Adrenal gland (tissue), 12 donors: Measurements from ENCODE around the gene CRTC3. TPM values are rescaled to one million over a fixed set of nuclear protein-coding genes. Genes with fewer than 3 reads are reported as not detected.
"Not testable (repeated sequence)": the region's sequence is repeated elsewhere in the genome, so short reads cannot be mapped to it uniquely, and the experiment has no call there.

ENCODE experiments used
- DNase-seq, 7 donors: peaks; one replicate each; pipeline ENCODE4 v3.0.0-alpha.2; 2019 to 2020
- H3K27ac ChIP-seq, 5 donors: fragments of 200-600 bp; sonication (generic) in 4 of 5; 1 replicate in 3 of 5; 2 replicates in 2 of 5; pipeline versions ENCODE4 v1.5.1 to v1.8.0; 2016 to 2020; ENCODE audit warnings: mild to moderate bottlenecking in 1 of 5
- H3K27me3 ChIP-seq: fragments of 200-600 bp; 2 replicates; pipeline ENCODE4 v1.8.0; 2021
- H3K36me3 ChIP-seq, 2 donors: fragments of 200-600 bp; replicated peaks in 1 of 2; 1 replicate in 1 of 2; 2 replicates in 1 of 2; pipeline versions ENCODE4 v1.5.1 to v1.8.0; 2018 to 2022
- H3K4me1 ChIP-seq, 2 donors: fragments of 200-600 bp; replicated peaks in 1 of 2; 1 replicate in 1 of 2; 2 replicates in 1 of 2; pipeline versions ENCODE4 v1.5.1 to v1.8.0; 2018 to 2021
- H3K4me3 ChIP-seq, 4 donors: fragments of 200-600 bp; sonication (generic) in 3 of 4; one replicate each; pipeline ENCODE4 v1.5.1; 2016 to 2018
- H3K9me3 ChIP-seq, 3 donors: fragments of 200-600 bp; sonication (generic) in 1 of 3; replicated peaks in 1 of 3; 1 replicate in 2 of 3; 2 replicates in 1 of 3; pipeline versions ENCODE4 v1.5.1 to v1.8.0; 2016 to 2021
- POLR2A ChIP-seq, 2 donors: fragments of 450-650 bp; IDR thresholded peaks; one replicate each; pipeline ENCODE4 v1.6.1; 2017; ENCODE audit warnings: antibody characterized with exemption in 2 of 2, mild to moderate bottlenecking in 2 of 2, moderate library complexity in 1 of 2
- WGBS, 4 donors: extraction: QIAGEN DNeasy Blood & Tissue Kit in 2 of 4; methylation state at CpG; one replicate each; pipeline versions ENCODE4 v1.1.5 to v1.1.7; 2013 to 2017; 5-methylcytosine and 5-hydroxymethylcytosine counted together
- intact Hi-C, 2 donors: fragments of 100-400 bp; cut with DNase I; formaldehyde crosslinking; loops; one replicate each; pipeline versions ENCODE4 v1.14.1 to v1.15.0; 2022 to 2023
- polyA plus RNA-seq, 3 donors: library from polyadenylated mRNA; stranded (reverse); fragments of 200-250 nt in 2 of 3; fragments of 350-450 nt in 1 of 3; fragmentation: Illumina TruSeq in 1 of 3; extraction: RNeasy Lipid Tissue Mini Kit (QIAGEN cat#74804) in 1 of 3; gene quantifications; one replicate each; pipeline ENCODE4 v1.2.3, GENCODE V29; 2013 to 2014
- total RNA-seq, 9 donors: library from RNA; depleted of rRNA in 4 of 9; stranded (reverse); fragments of >200 nt in 4 of 9; fragments of 120-200 nt in 1 of 9; fragmentation: NEBNext Ultra II Directional in 1 of 9; extraction: Animal tissue kit (Norgen Biotek cat#: 25700) in 1 of 9; gene quantifications; one replicate each; pipeline versions ENCODE4 v1.1.0 to v1.2.4, GENCODE V29; 2013 to 2023
- TF ChIP-seq, protein P1 (sequence below), 6 experiments: fragments of 450-650 bp in 4 of 6; fragments of 200-600 bp in 2 of 6; sonication (generic) in 1 of 6; IDR thresholded peaks; 1 replicate in 5 of 6; 2 replicates in 1 of 6; pipeline versions ENCODE4 v1.5.1 to v1.8.0; 2016 to 2021; ENCODE audit warnings: antibody characterized with exemption in 6 of 6, mild to moderate bottlenecking in 2 of 6, moderate library complexity in 1 of 6
- donor health status: healthy with polysubstance abuse.
- donor health status: Bipolar disorder and iron deficiency.
- donor health status: DM: yes; HTN: yes; CAD: no.
- donor health status: DM: no; HTN: no; CAD: no.
- donor health status: DM: no; HTN: no; CAD: no.
- donor health status: DM: yes; HTN: yes; CAD: no.

The CRTC3 gene
- total and polyA plus RNA-seq, 12 donors: 11.5 to 46.7 (median 31.8) TPM

DNA sequence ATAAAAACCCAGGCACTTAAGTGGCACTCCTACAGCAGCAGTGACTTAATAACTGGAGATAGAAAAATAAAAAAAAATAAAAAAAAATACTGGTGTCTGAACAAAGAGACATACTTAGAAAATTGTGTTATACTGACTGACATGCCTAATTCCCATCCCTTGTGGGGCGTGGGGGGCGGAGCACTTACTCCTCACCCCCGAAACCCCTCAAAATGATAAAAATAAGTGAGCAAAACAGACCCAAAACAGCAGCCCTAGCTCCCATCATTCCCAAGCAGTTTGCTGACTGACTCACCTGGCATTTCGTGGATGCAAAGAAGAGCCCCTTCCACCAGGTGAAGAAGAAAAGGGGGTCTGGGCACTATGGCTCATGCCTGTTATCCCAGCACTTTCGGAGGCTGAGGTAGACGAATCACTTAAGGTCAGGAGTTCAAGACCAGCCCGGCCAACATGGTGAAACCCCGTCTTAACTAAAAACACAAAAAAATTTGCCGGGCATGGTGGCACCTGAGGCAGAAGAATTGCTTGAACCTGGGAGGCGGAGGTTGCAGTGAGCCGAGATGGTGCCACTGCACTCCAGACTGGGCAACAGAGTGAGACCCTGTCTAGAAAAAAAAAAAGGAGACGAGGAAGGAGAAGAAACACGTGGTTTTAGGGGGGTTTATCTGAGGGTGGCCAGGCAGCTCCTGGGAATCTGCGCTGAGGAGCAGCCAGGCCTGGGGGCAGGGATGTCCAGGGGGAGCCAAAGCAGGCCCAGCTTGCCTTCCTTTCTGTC lies 136.6 kb downstream of the CRTC3 start:
- WGBS, 4 donors: 84 to 89% (median 86%) methylated on average over 14 of the region's 14 CpGs
- Histone ChIP-seq H3K4me1 (peaks cover 0 to 5% of the 10 kb centered on the region in 2 donors), H3K9me3 (no peaks in the 10 kb centered on the region), H3K27ac (peak overlapping the region in 3 of 5 donors; percentile 88 to 93 (median 90)), H3K4me3 (peak overlapping the region in 2 of 4 donors; percentile 56 to 90), H3K36me3 (no peaks in the 10 kb centered on the region), H3K27me3 (no peaks in the 10 kb centered on the region)
- intact Hi-C loops: no loop called here
- no peak for DNase-seq
- TF ChIP-seq, protein P1, sequence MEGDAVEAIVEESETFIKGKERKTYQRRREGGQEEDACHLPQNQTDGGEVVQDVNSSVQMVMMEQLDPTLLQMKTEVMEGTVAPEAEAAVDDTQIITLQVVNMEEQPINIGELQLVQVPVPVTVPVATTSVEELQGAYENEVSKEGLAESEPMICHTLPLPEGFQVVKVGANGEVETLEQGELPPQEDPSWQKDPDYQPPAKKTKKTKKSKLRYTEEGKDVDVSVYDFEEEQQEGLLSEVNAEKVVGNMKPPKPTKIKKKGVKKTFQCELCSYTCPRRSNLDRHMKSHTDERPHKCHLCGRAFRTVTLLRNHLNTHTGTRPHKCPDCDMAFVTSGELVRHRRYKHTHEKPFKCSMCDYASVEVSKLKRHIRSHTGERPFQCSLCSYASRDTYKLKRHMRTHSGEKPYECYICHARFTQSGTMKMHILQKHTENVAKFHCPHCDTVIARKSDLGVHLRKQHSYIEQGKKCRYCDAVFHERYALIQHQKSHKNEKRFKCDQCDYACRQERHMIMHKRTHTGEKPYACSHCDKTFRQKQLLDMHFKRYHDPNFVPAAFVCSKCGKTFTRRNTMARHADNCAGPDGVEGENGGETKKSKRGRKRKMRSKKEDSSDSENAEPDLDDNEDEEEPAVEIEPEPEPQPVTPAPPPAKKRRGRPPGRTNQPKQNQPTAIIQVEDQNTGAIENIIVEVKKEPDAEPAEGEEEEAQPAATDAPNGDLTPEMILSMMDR (IDR thresholded peaks at IDR 0.05): no peak
- no peak for TF ChIP-seq POLR2A (IDR thresholded peaks at IDR 0.05)

DNA sequence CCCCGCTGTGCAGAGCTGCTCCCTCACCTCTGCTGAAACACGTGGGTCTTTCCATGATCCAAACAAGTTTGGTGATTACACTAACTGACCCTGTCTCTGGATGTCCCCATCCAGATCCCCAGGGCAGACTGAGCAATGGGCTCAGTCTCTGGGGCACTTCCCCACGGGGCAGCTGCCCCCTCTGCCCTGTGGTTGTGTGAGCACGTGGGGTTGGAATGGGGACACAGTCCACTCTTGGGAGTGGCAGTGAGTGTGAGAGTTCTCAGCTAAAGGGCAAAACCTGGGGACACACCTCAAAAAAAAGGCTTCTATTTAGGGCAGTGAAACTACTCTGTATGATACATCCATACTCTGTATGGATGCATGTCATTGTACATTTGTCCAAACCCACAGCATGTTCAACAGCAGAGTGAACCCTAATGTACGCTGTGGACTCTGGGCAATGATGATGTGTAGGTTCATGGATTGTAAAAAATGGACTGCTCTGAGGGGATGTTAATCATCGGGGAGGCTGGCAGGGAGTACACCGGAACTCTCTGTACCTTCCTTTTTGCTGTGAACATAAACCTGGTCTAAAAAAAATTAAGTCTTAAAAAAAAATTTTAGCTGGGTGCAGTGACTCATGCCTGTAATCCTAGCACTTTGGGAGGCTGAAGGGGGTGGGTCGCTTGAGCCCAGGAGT lies 137.5 kb downstream of the CRTC3 start:
- TF ChIP-seq, protein P1 (IDR thresholded peaks at IDR 0.05): no peak
- no peak for TF ChIP-seq POLR2A (IDR thresholded peaks at IDR 0.05)
- no peak for DNase-seq
- H3K36me3 ChIP-seq: no peaks in the 10 kb centered on the region
- H3K27ac ChIP-seq: no peak overlapping the region
- WGBS, 4 donors: 59 to 79% (median 71%) methylated on average over 7 to 8 of the region's 8 CpGs
- H3K4me1 ChIP-seq: peaks cover 0 to 5% of the 10 kb centered on the region in 2 donors
- no peaks in the 10 kb centered on the region for H3K27me3 ChIP-seq
- no peaks in the 10 kb centered on the region for H3K9me3 ChIP-seq
- no peak overlapping the region for H3K4me3 ChIP-seq
- intact Hi-C loops: no loop called here

DNA sequence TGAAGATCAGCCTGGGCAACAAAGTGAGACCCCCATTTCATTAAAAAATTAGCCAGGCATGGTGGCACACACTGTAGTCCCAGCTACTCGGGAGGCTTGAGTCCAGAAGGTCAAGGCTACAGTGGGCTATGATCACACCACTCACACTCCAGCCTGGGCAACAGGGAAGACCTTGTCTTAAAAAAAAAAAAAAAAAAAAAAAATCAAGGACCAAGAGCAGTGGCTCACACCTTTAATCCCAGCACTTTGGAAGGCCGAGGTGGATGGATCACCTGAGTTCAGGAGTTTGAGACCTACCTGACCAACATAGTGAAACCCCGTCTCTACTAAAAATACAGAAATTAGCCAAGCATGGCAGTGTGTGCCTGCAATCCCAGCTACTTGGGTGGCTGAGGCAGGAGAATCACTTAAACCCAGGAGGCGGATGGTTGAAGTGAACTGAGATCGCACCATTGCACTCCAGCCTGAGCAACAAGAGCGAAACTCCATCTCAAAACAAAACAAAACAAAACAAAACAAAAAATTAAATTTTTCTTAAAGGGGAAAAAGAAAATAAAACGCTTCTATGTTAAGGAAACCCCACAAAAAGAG lies 138.1 kb downstream of the CRTC3 start:
- H3K27me3 ChIP-seq, intact Hi-C loops, H3K4me1 ChIP-seq, H3K27ac ChIP-seq, H3K4me3 ChIP-seq, H3K36me3 ChIP-seq, H3K9me3 ChIP-seq: not testable (repeated sequence)
- 70 to 81% (median 75%) methylated on average over 7 of the region's 7 CpGs for WGBS, 4 donors
- peak in 2 of 7 donors; percentile 24 to 42 for DNase-seq

DNA sequence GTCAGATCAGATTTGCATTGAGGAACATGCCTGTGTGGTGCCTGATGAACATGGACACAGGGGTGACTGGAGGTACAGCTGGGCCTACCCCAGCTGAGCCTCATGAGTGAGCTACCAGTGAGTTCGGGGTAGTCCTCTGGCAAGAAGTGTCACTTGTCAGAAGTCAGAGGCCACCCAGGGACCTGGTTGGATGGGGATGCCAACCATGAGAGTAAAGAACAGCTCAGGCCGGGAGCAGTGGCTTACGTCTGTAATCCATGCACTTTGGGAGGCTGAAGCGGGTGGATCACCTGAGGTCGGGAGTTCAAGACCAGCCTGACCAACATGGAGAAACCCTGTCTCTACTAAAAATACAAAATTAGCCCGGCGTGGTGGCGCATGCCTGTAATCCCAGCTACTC lies 140.9 kb downstream of the CRTC3 start:
- WGBS, 4 donors: 94 to 96% (median 95%) methylated on average over 8 of the region's 8 CpGs
- DNase-seq, intact Hi-C loops: not testable (repeated sequence)

DNA sequence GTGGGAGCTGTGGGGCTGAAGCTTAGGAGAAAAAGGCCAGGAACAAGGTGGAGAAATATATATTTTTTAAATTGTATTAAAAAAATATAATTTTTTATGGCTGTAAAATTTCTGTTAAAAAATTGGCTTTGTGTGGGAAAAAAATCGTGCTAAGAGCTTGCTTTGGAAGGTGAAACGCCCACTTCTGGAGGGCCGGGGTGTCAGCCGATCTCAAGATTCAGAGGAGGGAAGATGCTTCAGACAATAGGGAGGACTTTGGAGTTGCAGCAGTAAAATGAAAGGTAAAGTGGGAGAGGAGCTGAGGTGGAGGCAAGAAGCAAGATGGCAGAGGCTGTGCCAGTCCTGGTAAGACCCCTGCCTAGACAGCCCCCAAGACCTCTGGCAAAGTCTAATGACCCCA lies 141.5 kb downstream of the CRTC3 start:
- no peak for DNase-seq
- H3K4me1 ChIP-seq: no peaks in the 10 kb centered on the region
- no peaks in the 10 kb centered on the region for H3K27me3 ChIP-seq
- no peaks in the 10 kb centered on the region for H3K9me3 ChIP-seq
- intact Hi-C loops: no loop called here
- TF ChIP-seq POLR2A (IDR thresholded peaks at IDR 0.05): no peak
- TF ChIP-seq, protein P1 (IDR thresholded peaks at IDR 0.05): no peak
- H3K27ac ChIP-seq: no peak overlapping the region
- H3K36me3 ChIP-seq: no peaks in the 10 kb centered on the region
- 92 to 95% (median 93%) methylated on average over 4 of the region's 4 CpGs for WGBS, 4 donors
- H3K4me3 ChIP-seq: no peak overlapping the region

More for the DNA sequence above, 140.9 kb downstream of the CRTC3 start:
- H3K9me3 ChIP-seq, H3K27me3 ChIP-seq, H3K36me3 ChIP-seq, H3K4me3 ChIP-seq, H3K27ac ChIP-seq, H3K4me1 ChIP-seq: not testable (repeated sequence)

DNA sequence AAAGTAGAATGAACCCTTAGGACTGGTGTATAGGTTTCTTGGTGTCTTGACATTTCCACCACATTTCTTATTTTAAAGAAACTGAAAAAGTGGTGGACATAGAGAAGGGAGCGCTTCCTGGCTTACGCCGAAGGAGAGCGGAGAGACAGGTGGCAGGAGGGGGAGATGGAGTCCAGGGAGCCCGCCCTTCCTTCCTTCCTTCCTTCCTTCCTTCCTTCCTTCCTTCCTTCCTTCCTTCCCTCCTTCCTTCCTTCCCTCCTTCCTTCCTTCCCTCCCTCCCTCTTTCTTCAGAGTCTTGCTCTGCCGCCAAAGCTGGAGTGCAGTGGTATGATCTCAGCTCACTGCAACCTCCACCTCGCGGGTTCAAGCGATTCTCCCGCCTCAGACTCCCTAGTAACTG lies 143.6 kb downstream of the CRTC3 start:
- H3K9me3 ChIP-seq, H3K4me3 ChIP-seq, DNase-seq, H3K4me1 ChIP-seq, H3K36me3 ChIP-seq, intact Hi-C loops, H3K27ac ChIP-seq, H3K27me3 ChIP-seq: not testable (repeated sequence)
- WGBS, 4 donors: 90 to 95% (median 92%) methylated on average over 9 to 10 of the region's 10 CpGs
